Cardiac muscle cell (in vitro differentiated cells and primary cell): Measurements from ENCODE around the gene FAM3C. TPM values are rescaled to one million over a fixed set of nuclear protein-coding genes. Genes with fewer than 3 reads are reported as not detected.

ENCODE experiments used
- DNase-seq, 2 donors: peaks; one replicate each; pipeline versions ENCODE4 v3.0.0 to v3.0.0-alpha.2; 2010 to 2017; ENCODE audit warnings: low read depth in 1 of 2, low spot score in 1 of 2
- H3K27ac ChIP-seq: fragments of 200-600 bp; sonication (generic); 2 replicates; pipeline ENCODE4 v1.5.1; 2016
- H3K27me3 ChIP-seq: fragments of 200-600 bp; sonication (generic); 2 replicates; pipeline ENCODE4 v1.6.0; 2016; ENCODE audit warnings: control low read depth
- H3K36me3 ChIP-seq: fragments of 200-600 bp; sonication (generic); 2 replicates; pipeline ENCODE4 v1.5.1; 2016; ENCODE audit warnings: control low read depth
- H3K4me1 ChIP-seq: fragments of 200-600 bp; sonication (generic); 2 replicates; pipeline ENCODE4 v1.8.1; 2017; ENCODE audit warnings: low read depth, mild to moderate bottlenecking, mixed run types
- H3K4me3 ChIP-seq: fragments of 200-600 bp; sonication (generic); 2 replicates; pipeline ENCODE4 v1.5.1; 2016; ENCODE audit warnings: mild to moderate bottlenecking
- H3K9me3 ChIP-seq: fragments of 200-600 bp; sonication (generic); 2 replicates; pipeline ENCODE4 v1.5.1; 2017; ENCODE audit warnings: low read depth, mild to moderate bottlenecking, control low read depth
- CTCF ChIP-seq: IDR thresholded peaks from 2 replicates; pipeline ENCODE4 v1.5.1; 2012; ENCODE audit warnings: low read depth, mild to moderate bottlenecking, low read length
- polyA plus RNA-seq: library from polyadenylated mRNA; unstranded; fragments of >200 nt; fragmentation: Nextera tagmentation; extraction: Ambion mirVana; gene quantifications from 2 replicates; pipeline ENCODE4 v1.2.1, GENCODE V29; 2016
- total RNA-seq: library from RNA; depleted of rRNA; stranded (reverse); fragments of >200 nt; gene quantifications from 2 replicates; pipeline ENCODE4 v1.2.3, GENCODE V29; 2016

The FAM3C gene
- total and polyA plus RNA-seq, 2 experiments from 2014 or later: 33.2 to 70.1 TPM

GRCh38 chr7:121385056-121385799 is 10.9 kb downstream of the FAM3C start:
- TF ChIP-seq CTCF: no peak
- no peak overlapping the region for H3K27ac ChIP-seq
- peaks cover 18% of the 10 kb centered on the region for H3K4me1 ChIP-seq
- H3K27me3 ChIP-seq: no peaks in the 10 kb centered on the region
- H3K9me3 ChIP-seq: no peaks in the 10 kb centered on the region
- H3K4me3 ChIP-seq: no peak overlapping the region
- H3K36me3 ChIP-seq: no peaks in the 10 kb centered on the region
- DNase-seq: no peak

GRCh38 chr7:121384265-121384664 is 11.8 kb downstream of the FAM3C start:
- no peak for DNase-seq
- Histone ChIP-seq H3K4me3 (no peak overlapping the region), H3K27ac (no peak overlapping the region), H3K4me1 (peaks cover 18% of the 10 kb centered on the region), H3K9me3 (no peaks in the 10 kb centered on the region), H3K27me3 (no peaks in the 10 kb centered on the region), H3K36me3 (no peaks in the 10 kb centered on the region)
- no peak for TF ChIP-seq CTCF

- Histone ChIP-seq H3K27me3 (no peaks in the 10 kb centered on the region), H3K36me3 (no peaks in the 10 kb centered on the region)
These were observed 12.7 kb downstream of the FAM3C start for GRCh38 chr7:121383235-121383910.

GRCh38 chr7:121382473-121382872 is 13.6 kb downstream of the FAM3C start:
- Histone ChIP-seq H3K36me3 (peaks cover 7% of the 10 kb centered on the region), H3K9me3 (no peaks in the 10 kb centered on the region), H3K27ac (no peak overlapping the region), H3K4me3 (no peak overlapping the region), H3K27me3 (no peaks in the 10 kb centered on the region), H3K4me1 (peaks cover 18% of the 10 kb centered on the region)
- DNase-seq: no peak
- TF ChIP-seq CTCF: no peak

More at GRCh38 chr7:121383235-121383910, 12.7 kb downstream of the FAM3C start:
- no peak overlapping the region for H3K27ac ChIP-seq
- peaks cover 18% of the 10 kb centered on the region for H3K4me1 ChIP-seq
- no peak for DNase-seq
- no peaks in the 10 kb centered on the region for H3K9me3 ChIP-seq
- TF ChIP-seq CTCF: no peak
- no peak overlapping the region for H3K4me3 ChIP-seq

GRCh38 chr7:121379930-121380329 is 16.2 kb downstream of the FAM3C start:
- TF ChIP-seq CTCF: no peak
- Histone ChIP-seq H3K9me3 (no peaks in the 10 kb centered on the region), H3K36me3 (peaks cover 8% of the 10 kb centered on the region), H3K27me3 (no peaks in the 10 kb centered on the region), H3K4me1 (peaks cover 9% of the 10 kb centered on the region), H3K4me3 (no peak overlapping the region), H3K27ac (no peak overlapping the region)
- no peak for DNase-seq
